BE2C (cell line): ENCODE results near the gene HOXA11.

ENCODE experiments used
- DNase-seq: peaks from one replicate; pipeline ENCODE4 v3.0.0-alpha.2; 2020
- H3K27me3 ChIP-seq: fragments of 250-450 bp; sonication (Bioruptor Pico); 2 replicates; pipeline ENCODE4 v1.5.1; 2020; ENCODE audit warnings: mild to moderate bottlenecking
- H3K36me3 ChIP-seq: fragments of 250-450 bp; sonication (Bioruptor Pico); 2 replicates; pipeline ENCODE4 v1.5.1; 2020; ENCODE audit warnings: mild to moderate bottlenecking
- H3K4me1 ChIP-seq: fragments of 250-450 bp; sonication (Bioruptor Pico); 2 replicates; pipeline ENCODE4 v1.5.1; 2020
- H3K4me3 ChIP-seq: 2 replicates; pipeline ENCODE4 v1.5.1; 2011; ENCODE audit warnings: low read depth, low read length
- H3K9me3 ChIP-seq: fragments of 250-450 bp; sonication (Bioruptor Pico); 2 replicates; pipeline ENCODE4 v1.5.1; 2020
- TF ChIP-seq, protein P1 (sequence below): IDR thresholded peaks from 2 replicates; pipeline ENCODE4 v1.5.1; 2012; ENCODE audit warnings: mild to moderate bottlenecking, low read depth, low read length

Gene HOXA11

DNA sequence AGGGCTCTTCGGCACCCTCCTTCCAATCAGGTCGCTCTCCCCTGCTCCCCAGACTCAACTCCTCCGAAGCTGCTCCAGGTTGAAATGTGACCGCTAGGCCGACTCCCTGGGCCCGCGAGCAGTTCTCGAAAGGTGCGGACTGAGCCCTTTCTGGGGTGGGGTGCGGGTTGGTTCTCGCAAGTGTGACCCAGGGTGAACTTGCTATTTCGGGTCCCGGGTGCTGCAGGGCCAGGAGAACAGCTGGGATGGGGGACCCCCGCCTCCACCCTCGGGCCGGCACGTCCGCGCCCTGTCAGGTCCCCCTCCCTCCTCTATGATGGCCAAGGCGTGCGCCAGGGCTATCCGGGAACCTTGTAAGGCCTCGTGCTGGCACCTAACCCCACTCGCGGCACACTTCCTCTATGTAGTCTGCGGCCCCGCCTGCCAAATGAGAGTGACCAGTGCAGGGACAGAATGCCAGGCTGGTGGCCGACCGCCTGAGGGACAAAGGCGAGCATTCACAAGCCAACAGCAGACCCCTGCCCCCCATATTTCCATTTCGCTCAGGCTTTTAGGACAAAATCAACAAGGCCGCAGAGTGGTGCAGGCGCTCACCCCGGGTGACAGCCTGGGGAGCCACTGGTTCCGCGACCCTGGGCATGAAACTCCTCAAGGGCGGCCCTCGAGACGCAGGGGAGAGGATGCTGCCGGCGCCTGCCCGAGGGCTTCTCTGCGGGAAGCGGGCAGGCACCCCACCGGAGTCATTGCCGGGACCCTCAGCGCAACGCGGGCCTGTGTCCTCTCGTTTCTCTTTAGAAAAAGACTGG lies 28.6 kb upstream of the HOXA11 start:
- no peak overlapping the region for H3K4me3 ChIP-seq
- TF ChIP-seq, protein P1, sequence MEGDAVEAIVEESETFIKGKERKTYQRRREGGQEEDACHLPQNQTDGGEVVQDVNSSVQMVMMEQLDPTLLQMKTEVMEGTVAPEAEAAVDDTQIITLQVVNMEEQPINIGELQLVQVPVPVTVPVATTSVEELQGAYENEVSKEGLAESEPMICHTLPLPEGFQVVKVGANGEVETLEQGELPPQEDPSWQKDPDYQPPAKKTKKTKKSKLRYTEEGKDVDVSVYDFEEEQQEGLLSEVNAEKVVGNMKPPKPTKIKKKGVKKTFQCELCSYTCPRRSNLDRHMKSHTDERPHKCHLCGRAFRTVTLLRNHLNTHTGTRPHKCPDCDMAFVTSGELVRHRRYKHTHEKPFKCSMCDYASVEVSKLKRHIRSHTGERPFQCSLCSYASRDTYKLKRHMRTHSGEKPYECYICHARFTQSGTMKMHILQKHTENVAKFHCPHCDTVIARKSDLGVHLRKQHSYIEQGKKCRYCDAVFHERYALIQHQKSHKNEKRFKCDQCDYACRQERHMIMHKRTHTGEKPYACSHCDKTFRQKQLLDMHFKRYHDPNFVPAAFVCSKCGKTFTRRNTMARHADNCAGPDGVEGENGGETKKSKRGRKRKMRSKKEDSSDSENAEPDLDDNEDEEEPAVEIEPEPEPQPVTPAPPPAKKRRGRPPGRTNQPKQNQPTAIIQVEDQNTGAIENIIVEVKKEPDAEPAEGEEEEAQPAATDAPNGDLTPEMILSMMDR = no peak
- no peak for DNase-seq
- no peaks in the 10 kb centered on the region for H3K4me1 ChIP-seq
- H3K27me3 ChIP-seq = peaks cover 91% of the 10 kb centered on the region
- H3K9me3 ChIP-seq = no peaks in the 10 kb centered on the region
- H3K36me3 ChIP-seq = no peaks in the 10 kb centered on the region

DNA sequence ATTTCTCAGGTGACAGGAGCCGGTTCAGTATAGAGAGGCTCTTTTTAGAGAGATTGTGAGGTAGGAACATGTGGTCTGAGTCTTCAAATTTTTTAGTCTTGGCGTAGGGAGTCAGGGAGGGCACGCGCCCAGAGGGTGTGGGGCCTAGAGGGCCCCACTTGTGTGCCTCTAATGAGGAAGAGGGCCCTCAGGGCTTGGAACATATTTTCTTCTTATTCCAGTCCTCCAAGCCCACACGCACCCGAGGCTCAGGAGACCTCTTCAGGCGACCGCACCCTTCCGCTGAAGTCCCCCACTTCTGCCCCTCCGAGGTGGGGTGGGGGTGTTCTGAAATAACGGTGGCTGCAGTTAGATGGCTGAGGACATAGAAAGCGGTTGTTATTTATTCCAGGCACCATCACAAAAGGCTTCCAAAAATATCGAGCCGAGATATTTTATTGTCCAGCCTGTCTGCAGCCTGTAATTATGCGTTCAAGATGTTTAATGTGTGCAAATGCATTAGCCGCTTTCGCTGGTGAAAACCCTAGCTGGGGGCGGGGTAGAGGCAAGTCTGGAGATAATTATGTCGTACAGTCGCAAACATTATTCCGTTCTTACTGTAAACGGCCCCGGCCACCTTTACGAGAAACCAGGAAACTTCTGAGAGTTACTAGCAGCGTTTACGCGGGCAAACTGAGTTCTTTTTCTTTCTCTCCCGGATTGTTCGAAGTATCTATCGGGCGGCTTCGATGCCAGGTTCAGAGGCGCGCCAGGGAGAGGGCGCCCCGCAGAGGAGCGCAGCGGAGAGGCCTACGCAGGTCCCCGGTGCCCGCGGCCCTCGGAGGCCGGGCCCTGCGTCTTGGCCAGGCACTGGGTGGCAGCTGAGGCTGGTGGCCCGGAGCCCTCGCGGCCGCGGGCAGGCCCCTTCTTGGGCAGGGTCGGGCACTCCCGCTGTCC lies 27.7 kb upstream of the HOXA11 start:
- H3K27me3 ChIP-seq = peaks cover 94% of the 10 kb centered on the region
- H3K4me3 ChIP-seq = no peak overlapping the region
- H3K36me3 ChIP-seq = no peaks in the 10 kb centered on the region
- H3K4me1 ChIP-seq = no peaks in the 10 kb centered on the region
- no peak for DNase-seq
- TF ChIP-seq, protein P1 = no peak
- no peaks in the 10 kb centered on the region for H3K9me3 ChIP-seq

DNA sequence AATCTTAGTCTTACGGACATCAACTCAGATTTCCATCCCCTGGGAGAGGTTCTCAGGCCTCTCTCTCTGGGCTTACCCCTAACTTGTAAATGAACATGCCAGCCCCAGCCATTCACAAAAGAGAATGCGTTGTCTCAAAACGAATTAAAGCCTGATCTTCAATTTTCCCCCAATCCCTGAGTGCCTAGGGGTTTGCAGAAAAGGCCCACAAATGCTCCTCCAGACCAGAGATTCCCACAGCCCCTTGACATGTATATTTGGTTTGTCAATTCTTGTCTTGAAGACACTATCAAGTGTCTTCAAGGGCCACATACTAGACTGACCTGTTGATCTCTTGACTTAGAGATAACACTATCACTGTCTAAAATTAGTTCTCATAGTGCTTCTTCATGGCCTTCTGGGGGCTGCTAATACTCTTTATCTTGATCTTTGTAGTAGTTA lies 26.8 kb upstream of the HOXA11 start:
- Histone ChIP-seq H3K4me3 (no peak overlapping the region), H3K27me3 (peaks cover 95% of the 10 kb centered on the region), H3K36me3 (no peaks in the 10 kb centered on the region), H3K9me3 (no peaks in the 10 kb centered on the region), H3K4me1 (no peaks in the 10 kb centered on the region)
- TF ChIP-seq, protein P1 = no peak
- no peak for DNase-seq

DNA sequence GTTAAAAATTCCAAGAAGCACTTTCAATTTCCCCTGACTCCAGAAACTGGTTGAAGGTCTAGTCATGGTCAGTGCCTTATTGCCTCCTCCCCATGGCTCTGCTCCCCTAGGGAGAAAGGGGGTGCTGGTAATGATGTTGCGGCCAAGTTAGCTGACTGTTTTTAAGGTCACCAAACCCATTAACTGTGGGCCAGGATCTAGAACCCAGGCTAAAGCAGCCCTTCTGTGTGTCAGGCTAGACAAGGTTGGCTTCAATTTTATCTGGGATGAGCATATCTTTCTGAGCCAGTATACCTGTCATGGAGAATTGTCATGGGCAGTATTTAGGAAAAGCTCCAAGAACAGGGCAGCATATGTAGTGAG lies 26.0 kb upstream of the HOXA11 start:
- DNase-seq = no peak
- Histone ChIP-seq H3K9me3 (no peaks in the 10 kb centered on the region), H3K27me3 (peaks cover 95% of the 10 kb centered on the region), H3K4me1 (no peaks in the 10 kb centered on the region), H3K36me3 (no peaks in the 10 kb centered on the region), H3K4me3 (no peak overlapping the region)
- TF ChIP-seq, protein P1 = no peak

DNA sequence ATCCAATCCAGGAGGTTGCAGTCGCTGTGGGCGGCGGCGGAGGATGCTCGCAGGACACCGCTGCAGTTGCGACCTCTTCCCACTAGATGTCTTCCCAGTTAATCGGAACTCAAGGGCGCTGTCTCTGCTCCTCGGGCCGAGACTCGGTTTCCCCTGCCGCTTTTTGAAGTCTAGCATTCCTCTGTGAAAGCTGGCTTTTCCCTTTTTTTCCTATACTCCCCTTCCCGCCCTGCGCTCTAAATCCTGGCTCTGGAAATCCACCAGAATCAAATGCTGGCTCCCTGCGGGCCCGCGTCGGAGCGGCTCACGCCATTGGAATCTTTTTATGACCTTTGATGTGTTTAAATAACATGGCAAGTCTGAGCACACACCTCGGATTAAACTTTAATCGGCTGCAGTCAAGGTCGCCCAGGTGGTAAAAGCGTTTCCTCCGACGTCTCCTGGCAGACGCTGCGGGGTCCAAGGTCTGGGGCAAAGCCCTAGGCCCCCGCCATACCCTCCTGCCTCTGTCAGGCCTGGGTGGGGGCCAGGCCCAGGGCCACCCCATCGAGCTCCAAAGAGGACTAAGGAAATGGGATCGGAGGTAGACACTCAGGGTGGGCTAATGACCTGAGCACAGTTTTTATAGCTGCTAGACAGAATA lies 25.5 kb upstream of the HOXA11 start:
- Histone ChIP-seq H3K36me3 (no peaks in the 10 kb centered on the region), H3K27me3 (peaks cover 95% of the 10 kb centered on the region), H3K4me3 (peak overlapping the region; percentile 42), H3K4me1 (no peaks in the 10 kb centered on the region), H3K9me3 (no peaks in the 10 kb centered on the region)
- TF ChIP-seq, protein P1 = peak; percentile 82
- peak; percentile 69 for DNase-seq
